IMR-90 (cell line): ENCODE measurements around the gene ADD1. TPM values are rescaled to one million over a fixed set of nuclear protein-coding genes. Genes with fewer than 3 reads are reported as not detected.

Source experiments
- ATAC-seq: fragments of 200-7000 bp; cut with Tn5 transposase; 2 replicates; pipeline ENCODE4 v1.9.1; 2020; ENCODE audit warnings: low read depth, mild to moderate bottlenecking, moderate library complexity
- BruUV-seq: library from RNA; stranded (reverse); fragments of 400-500 nt; replicated peaks from 2 replicates; lab custom pipeline; 2021; lab: Mats Ljungman, UMichigan
- CTCF ChIA-PET: fragments of 300-600 bp; formaldehyde crosslinking; extraction: SDS; loops from one replicate; lab custom pipeline; 2021; ENCODE audit warnings: antibody characterized with exemption; lab: Yijun Ruan, JAX
- POLR2A ChIA-PET: fragments of 300-600 bp; sonication (Branson Sonifier 250); formaldehyde crosslinking; loops from one replicate; lab custom pipeline; 2022; ENCODE audit warnings: antibody characterized with exemption; ENCODE audit not compliant: unreplicated experiment; lab: Charles Lee
- DNase-seq: peaks from one replicate; pipeline ENCODE4 v3.0.0; 2013
- H2AFZ ChIP-seq: replicated peaks from 2 replicates; pipeline ENCODE3; 2013; ENCODE audit warnings: low read length, mild to moderate bottlenecking; ENCODE audit not compliant: poor library complexity
- H2AK5ac ChIP-seq: 2 replicates; pipeline ENCODE4 v1.6.1; 2013; ENCODE audit warnings: low read depth, low read length, inconsistent platforms
- H2AK9ac ChIP-seq: replicated peaks from 2 replicates; pipeline ENCODE3; 2013; ENCODE audit warnings: mild to moderate bottlenecking, low read depth, low read length, moderate library complexity; ENCODE audit not compliant: poor library complexity
- H2BK120ac ChIP-seq: 2 replicates; pipeline ENCODE4 v1.6.1; 2013; ENCODE audit warnings: low read depth, low read length, inconsistent platforms
- H2BK15ac ChIP-seq: 3 replicates; pipeline ENCODE4 v1.6.1; 2013; ENCODE audit warnings: low read depth, low read length, inconsistent platforms
- H2BK20ac ChIP-seq: 2 replicates; pipeline ENCODE4 v1.6.1; 2013; ENCODE audit warnings: low read depth, mild to moderate bottlenecking, inconsistent platforms, low read length, moderate library complexity
- H2BK5ac ChIP-seq: 2 replicates; pipeline ENCODE4 v1.6.1; 2013; ENCODE audit warnings: mild to moderate bottlenecking, low read depth, low read length, inconsistent platforms; ENCODE audit not compliant: poor library complexity, severe bottlenecking
- H3K14ac ChIP-seq: replicated peaks from 2 replicates; pipeline ENCODE4 v1.6.1; 2013; ENCODE audit warnings: low read depth, low read length, inconsistent platforms
- H3K18ac ChIP-seq: 2 replicates; pipeline ENCODE4 v1.6.1; 2013; ENCODE audit warnings: low read depth, low read length, control low read depth
- H3K23ac ChIP-seq: 2 replicates; pipeline ENCODE4 v1.6.1; 2013; ENCODE audit warnings: low read depth, low read length, inconsistent platforms
- H3K27ac ChIP-seq: 2 replicates; pipeline ENCODE4 v1.5.1; 2013; ENCODE audit warnings: mild to moderate bottlenecking, control low read depth, low read length; ENCODE audit not compliant: insufficient read depth
- H3K27me3 ChIP-seq: 2 replicates; pipeline ENCODE4 v1.6.1; 2013; ENCODE audit warnings: low read length; ENCODE audit not compliant: control insufficient read depth, insufficient read depth
- H3K36me3 ChIP-seq: 2 replicates; pipeline ENCODE4 v1.6.1; 2013; ENCODE audit warnings: low read length, mixed read lengths; ENCODE audit not compliant: control insufficient read depth, insufficient read depth
- H3K4ac ChIP-seq: 2 replicates; pipeline ENCODE4 v1.6.1; 2013; ENCODE audit warnings: low read depth, low read length, inconsistent platforms
- H3K4me1 ChIP-seq: 2 replicates; pipeline ENCODE4 v1.6.1; 2013; ENCODE audit warnings: low read length, mixed read lengths; ENCODE audit not compliant: control insufficient read depth, insufficient read depth
- H3K4me2 ChIP-seq: 2 replicates; pipeline ENCODE4 v1.6.1; 2013; ENCODE audit warnings: low read depth, mild to moderate bottlenecking, control low read depth, low read length, moderate library complexity
- H3K4me3 ChIP-seq: 2 replicates; pipeline ENCODE4 v1.5.1; 2013; ENCODE audit warnings: low read depth, mild to moderate bottlenecking, control low read depth, low read length, moderate library complexity; ENCODE audit not compliant: insufficient read depth
- H3K56ac ChIP-seq: 2 replicates; pipeline ENCODE4 v1.6.1; 2013; ENCODE audit warnings: low read length, inconsistent platforms; ENCODE audit not compliant: insufficient read depth; ENCODE audit errors: extremely low read depth
- H3K79me1 ChIP-seq, 2 experiments: 2 replicates each; pipeline ENCODE4 v1.6.1; 2013; ENCODE audit warnings: low read length in 2 of 2, inconsistent platforms in 1 of 2, low read depth in 1 of 2
- H3K9ac ChIP-seq: 2 replicates; pipeline ENCODE4 v1.6.1; 2013; ENCODE audit warnings: low read depth, low read length, control low read depth
- H3K9me1 ChIP-seq: 2 replicates; pipeline ENCODE4 v1.6.1; 2013; ENCODE audit warnings: low read length, inconsistent platforms; ENCODE audit not compliant: insufficient read depth
- H3K9me3 ChIP-seq: 2 replicates; pipeline ENCODE4 v1.6.1; 2013; ENCODE audit warnings: low read length; ENCODE audit not compliant: control insufficient read depth, insufficient read depth
- H4K20me1 ChIP-seq: 2 replicates; pipeline ENCODE4 v1.6.1; 2013; ENCODE audit warnings: low read length, inconsistent platforms; ENCODE audit not compliant: insufficient read depth
- H4K5ac ChIP-seq: 2 replicates; pipeline ENCODE4 v1.6.1; 2013; ENCODE audit warnings: mild to moderate bottlenecking, low read depth, low read length, control low read depth
- H4K8ac ChIP-seq, 2 experiments: 2 replicates each; pipeline ENCODE4 v1.6.1; 2013; ENCODE audit warnings: low read depth in 2 of 2, low read length in 2 of 2, control low read depth in 1 of 2, inconsistent platforms in 1 of 2
- H4K91ac ChIP-seq: 2 replicates; pipeline ENCODE4 v1.6.1; 2013; ENCODE audit warnings: low read depth, low read length, inconsistent platforms; ENCODE audit not compliant: insufficient read depth
- BHLHE40 ChIP-seq: fragments of 150-350 bp; IDR thresholded peaks from 2 replicates; pipeline ENCODE4 v1.6.1; 2016; ENCODE audit warnings: mild to moderate bottlenecking, low read depth, low read length
- CEBPB ChIP-seq: IDR thresholded peaks from 2 replicates; pipeline ENCODE4 v1.6.1; 2012; ENCODE audit warnings: low read depth, low read length, improper control_type of control experiment
- CHD1 ChIP-seq: IDR thresholded peaks from 2 replicates; pipeline ENCODE4 v1.6.1; 2012; ENCODE audit warnings: low read depth, low read length, improper control_type of control experiment
- FOS ChIP-seq: fragments of 150-350 bp; IDR thresholded peaks from 2 replicates; pipeline ENCODE4 v1.6.1; 2016; ENCODE audit warnings: low read depth, low read length
- MAFK ChIP-seq: IDR thresholded peaks from 2 replicates; pipeline ENCODE4 v1.6.1; 2012; ENCODE audit warnings: low read depth, low read length, improper control_type of control experiment
- MAZ ChIP-seq: IDR thresholded peaks from 2 replicates; pipeline ENCODE4 v1.6.1; 2012; ENCODE audit warnings: low read depth, mild to moderate bottlenecking, low read length, improper control_type of control experiment, moderate library complexity, borderline replicate concordance
- MXI1 ChIP-seq: IDR thresholded peaks from 2 replicates; pipeline ENCODE4 v1.6.1; 2012; ENCODE audit warnings: low read depth, mild to moderate bottlenecking, low read length, moderate library complexity, borderline replicate concordance
- NFE2L2 ChIP-seq: fragments of 150-350 bp; IDR thresholded peaks from 2 replicates; pipeline ENCODE4 v1.6.1; 2016; ENCODE audit warnings: low read depth, mild to moderate bottlenecking, low read length
- POLR2A ChIP-seq: IDR thresholded peaks from 2 replicates; pipeline ENCODE4 v1.6.1; 2012; ENCODE audit warnings: mild to moderate bottlenecking, low read depth, low read length
- RAD21 ChIP-seq: IDR thresholded peaks from 2 replicates; pipeline ENCODE4 v1.6.1; 2012; ENCODE audit warnings: low read length, improper control_type of control experiment
- RCOR1 ChIP-seq: IDR thresholded peaks from 2 replicates; pipeline ENCODE4 v1.6.1; 2012; ENCODE audit warnings: mild to moderate bottlenecking, low read length, improper control_type of control experiment; ENCODE audit not compliant: insufficient replicate concordance
- RFX5 ChIP-seq: IDR thresholded peaks from 2 replicates; pipeline ENCODE4 v1.8.0; 2012; ENCODE audit warnings: low read depth, mild to moderate bottlenecking, low read length, moderate library complexity
- SMC3 ChIP-seq: fragments of 150-350 bp; IDR thresholded peaks from 2 replicates; pipeline ENCODE4 v1.6.1; 2016; ENCODE audit warnings: low read depth, mild to moderate bottlenecking, antibody characterized with exemption, low read length, moderate library complexity
- WGBS, 2 experiments: methylation state at CpG; one replicate each; pipeline versions ENCODE4 v1.1.5 to v1.1.7; 2013; ENCODE audit warnings: missing lambda C conversion rate in 2 of 2; ENCODE audit not compliant: insufficient read length in 1 of 2; ENCODE audit errors: extremely low coverage in 2 of 2; 5-methylcytosine and 5-hydroxymethylcytosine counted together
- dilution Hi-C: fragments of 300-500 bp; cut with HindIII; formaldehyde crosslinking; loops from one replicate; pipeline ENCODE4 v1.14.3; 2018; ENCODE audit warnings: low sequenced_read_pairs; ENCODE audit not compliant: unreplicated experiment
- in situ Hi-C: fragments of 300-500 bp; cut with MboI; formaldehyde crosslinking; loops from 3 replicates; pipeline ENCODE4 v1.14.3; 2019; ENCODE audit warnings: low sequenced_read_pairs, inconsistent platforms, mixed read lengths
- intact Hi-C: fragments of 100-400 bp; cut with micrococcal nuclease; formaldehyde crosslinking; loops from 2 replicates; pipeline ENCODE4 v1.10.0; 2022
- polyA plus RNA-seq, 3 experiments: library from polyadenylated mRNA; depleted of rRNA; stranded (reverse); fragments of >200 nt; gene quantifications; 2 replicates each; pipeline ENCODE4 v1.2.3, GENCODE V29; 2012; ENCODE audit warnings: low replicate concordance in 1 of 3
- total RNA-seq: library from RNA; depleted of rRNA; stranded (reverse); fragments of >200 nt; gene quantifications from 2 replicates; pipeline ENCODE4 v1.2.3, GENCODE V29; 2012
- TF ChIP-seq, protein P1 (sequence below): conservative IDR thresholded peaks from 2 replicates; pipeline ENCODE4 v1.5.1; 2012; ENCODE audit warnings: mild to moderate bottlenecking, low read depth, low read length, improper control_type of control experiment
- TF ChIP-seq, protein P2 (sequence below): fragments of 150-350 bp; IDR thresholded peaks from 2 replicates; pipeline ENCODE4 v1.6.1; 2017; ENCODE audit warnings: mild to moderate bottlenecking, antibody characterized with exemption, low read length, low read depth
- TF ChIP-seq, protein P3 (sequence below): fragments of 150-350 bp; IDR thresholded peaks from 2 replicates; pipeline ENCODE4 v1.6.1; 2016; ENCODE audit warnings: low read depth, mild to moderate bottlenecking, low read length, moderate library complexity, borderline replicate concordance

ADD1 gene
- total and polyA plus RNA-seq, 2 of the 4 experiments (the other 2 are of a cell fraction): 122 to 215 TPM

DNA sequence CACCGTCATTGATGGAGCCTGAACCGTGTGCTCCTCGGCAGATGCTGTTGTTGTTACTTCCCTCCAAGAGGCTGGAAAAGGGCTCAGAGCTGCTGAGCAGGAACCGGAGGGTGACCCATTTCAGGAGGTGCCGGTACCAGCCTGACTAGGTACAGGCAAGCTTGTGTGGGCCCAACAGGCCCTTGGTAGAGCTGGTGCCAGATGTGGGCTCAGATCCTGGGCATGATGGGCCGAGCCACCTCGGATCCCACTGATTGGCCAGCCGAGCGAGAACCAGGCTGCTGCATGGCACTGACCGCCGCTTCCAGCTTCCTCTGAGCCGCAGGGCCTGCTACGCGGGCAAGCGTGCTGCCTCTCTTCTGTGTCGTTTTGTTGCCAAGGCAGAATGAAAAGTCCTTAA is 85.8 kb downstream of the ADD1 start:
- POLR2A ChIA-PET: no interaction called here

More for the DNA sequence above, 85.8 kb downstream of the ADD1 start:
- Histone ChIP-seq H2AFZ (no peak overlapping the region), H2BK5ac (no peak overlapping the region), H3K27me3 (no peaks in the 10 kb centered on the region), H3K9ac (no peak overlapping the region), H3K56ac (no peak overlapping the region), H3K18ac (no peak overlapping the region), H2BK20ac (no peak overlapping the region), H3K4me2 (no peak overlapping the region), H3K9me3 (no peaks in the 10 kb centered on the region), H2AK9ac (no peak overlapping the region), H4K8ac (no peak overlapping the region), H3K27ac (no peak overlapping the region), H3K36me3 (peaks cover 74% of the 10 kb centered on the region), H3K4me1 (peaks cover 9% of the 10 kb centered on the region), H3K4ac (no peak overlapping the region), H2BK15ac (no peak overlapping the region), H3K23ac (no peak overlapping the region), H4K5ac (no peak overlapping the region), H2AK5ac (no peak overlapping the region), H4K91ac (no peak overlapping the region), H3K14ac (no peak overlapping the region), H2BK120ac (no peak overlapping the region), H3K4me3 (no peak overlapping the region), H3K9me1 (peaks cover 5% of the 10 kb centered on the region; the same call in 1 of the 2 replicates), H3K79me1 (peaks cover 7 to 57% of the 10 kb centered on the region in 2 experiments; a peak in 3 of 4 replicates), H4K20me1 (peaks cover 20% of the 10 kb centered on the region; the same call in 1 of the 2 replicates)
- in situ Hi-C loops: no loop called here
- dilution Hi-C loops: no loop called here
- CTCF ChIA-PET: no interaction called here
- ATAC-seq (no peak), DNase-seq (no peak)
- TSS peak; percentile 89 for BruUV-seq
- TF ChIP-seq NFE2L2: no peak
- TF ChIP-seq RCOR1: no peak
- TF ChIP-seq POLR2A: no peak
- no peak for TF ChIP-seq FOS
- no peak for TF ChIP-seq CHD1
- no peak for TF ChIP-seq SMC3
- TF ChIP-seq MAFK: no peak
- no peak for TF ChIP-seq BHLHE40
- TF ChIP-seq, protein P1, sequence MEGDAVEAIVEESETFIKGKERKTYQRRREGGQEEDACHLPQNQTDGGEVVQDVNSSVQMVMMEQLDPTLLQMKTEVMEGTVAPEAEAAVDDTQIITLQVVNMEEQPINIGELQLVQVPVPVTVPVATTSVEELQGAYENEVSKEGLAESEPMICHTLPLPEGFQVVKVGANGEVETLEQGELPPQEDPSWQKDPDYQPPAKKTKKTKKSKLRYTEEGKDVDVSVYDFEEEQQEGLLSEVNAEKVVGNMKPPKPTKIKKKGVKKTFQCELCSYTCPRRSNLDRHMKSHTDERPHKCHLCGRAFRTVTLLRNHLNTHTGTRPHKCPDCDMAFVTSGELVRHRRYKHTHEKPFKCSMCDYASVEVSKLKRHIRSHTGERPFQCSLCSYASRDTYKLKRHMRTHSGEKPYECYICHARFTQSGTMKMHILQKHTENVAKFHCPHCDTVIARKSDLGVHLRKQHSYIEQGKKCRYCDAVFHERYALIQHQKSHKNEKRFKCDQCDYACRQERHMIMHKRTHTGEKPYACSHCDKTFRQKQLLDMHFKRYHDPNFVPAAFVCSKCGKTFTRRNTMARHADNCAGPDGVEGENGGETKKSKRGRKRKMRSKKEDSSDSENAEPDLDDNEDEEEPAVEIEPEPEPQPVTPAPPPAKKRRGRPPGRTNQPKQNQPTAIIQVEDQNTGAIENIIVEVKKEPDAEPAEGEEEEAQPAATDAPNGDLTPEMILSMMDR: no peak
- TF ChIP-seq MAZ: no peak
- TF ChIP-seq MXI1: no peak
- no peak for TF ChIP-seq RAD21
- TF ChIP-seq, protein P2, sequence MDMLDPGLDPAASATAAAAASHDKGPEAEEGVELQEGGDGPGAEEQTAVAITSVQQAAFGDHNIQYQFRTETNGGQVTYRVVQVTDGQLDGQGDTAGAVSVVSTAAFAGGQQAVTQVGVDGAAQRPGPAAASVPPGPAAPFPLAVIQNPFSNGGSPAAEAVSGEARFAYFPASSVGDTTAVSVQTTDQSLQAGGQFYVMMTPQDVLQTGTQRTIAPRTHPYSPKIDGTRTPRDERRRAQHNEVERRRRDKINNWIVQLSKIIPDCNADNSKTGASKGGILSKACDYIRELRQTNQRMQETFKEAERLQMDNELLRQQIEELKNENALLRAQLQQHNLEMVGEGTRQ: no peak
- no peak for TF ChIP-seq CEBPB
- TF ChIP-seq RFX5: no peak
- TF ChIP-seq, protein P3, sequence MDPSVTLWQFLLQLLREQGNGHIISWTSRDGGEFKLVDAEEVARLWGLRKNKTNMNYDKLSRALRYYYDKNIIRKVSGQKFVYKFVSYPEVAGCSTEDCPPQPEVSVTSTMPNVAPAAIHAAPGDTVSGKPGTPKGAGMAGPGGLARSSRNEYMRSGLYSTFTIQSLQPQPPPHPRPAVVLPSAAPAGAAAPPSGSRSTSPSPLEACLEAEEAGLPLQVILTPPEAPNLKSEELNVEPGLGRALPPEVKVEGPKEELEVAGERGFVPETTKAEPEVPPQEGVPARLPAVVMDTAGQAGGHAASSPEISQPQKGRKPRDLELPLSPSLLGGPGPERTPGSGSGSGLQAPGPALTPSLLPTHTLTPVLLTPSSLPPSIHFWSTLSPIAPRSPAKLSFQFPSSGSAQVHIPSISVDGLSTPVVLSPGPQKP: no peak
- WGBS, 2 experiments: 92% methylated on average over 2 of the region's 16 CpGs; no CpG with 5 or more reads in 1 of the 2 experiments
- intact Hi-C loops: no loop called here
